ENCODE data around the gene RGCC. TPM values are rescaled to one million over a fixed set of nuclear protein-coding genes. Genes with fewer than 3 reads are reported as not detected.
"Not testable (repeated sequence)": the region's sequence is repeated elsewhere in the genome, so short reads cannot be mapped to it uniquely, and the experiment has no call there.

Gene RGCC
- total RNA-seq, 1 donor from 2014 or later: 33.2 TPM

DNA sequence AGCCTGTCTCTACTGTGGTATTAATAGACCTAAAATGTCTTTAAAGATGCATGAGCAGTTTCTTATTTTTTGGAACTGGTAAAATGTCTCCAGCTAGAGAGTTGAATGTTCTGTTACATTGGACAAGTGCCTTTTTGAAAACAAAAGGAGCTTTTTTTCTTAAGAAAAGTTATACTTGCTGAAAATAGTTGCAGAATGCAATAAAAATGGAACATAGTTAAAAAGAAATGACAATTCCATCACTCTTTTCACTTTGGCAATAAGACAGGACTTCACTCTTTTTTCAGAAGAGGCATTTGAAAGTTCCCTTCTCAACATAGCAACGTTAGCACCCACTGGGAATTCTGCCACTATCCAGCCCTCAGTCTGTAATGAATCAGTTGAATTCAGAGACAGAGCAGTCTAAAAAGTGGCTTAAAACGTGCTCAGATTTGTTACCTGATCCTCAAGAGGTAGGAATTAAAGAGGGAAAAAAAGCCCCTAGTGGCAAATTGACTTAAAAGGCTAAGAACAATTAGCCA lies 10.1 kb downstream of the RGCC start:
- intact Hi-C loops (cut with DNase I): no loop called here
- no peak for ATAC-seq (ENCODE audit: poor library complexity)
- DNase-seq: no peak

DNA sequence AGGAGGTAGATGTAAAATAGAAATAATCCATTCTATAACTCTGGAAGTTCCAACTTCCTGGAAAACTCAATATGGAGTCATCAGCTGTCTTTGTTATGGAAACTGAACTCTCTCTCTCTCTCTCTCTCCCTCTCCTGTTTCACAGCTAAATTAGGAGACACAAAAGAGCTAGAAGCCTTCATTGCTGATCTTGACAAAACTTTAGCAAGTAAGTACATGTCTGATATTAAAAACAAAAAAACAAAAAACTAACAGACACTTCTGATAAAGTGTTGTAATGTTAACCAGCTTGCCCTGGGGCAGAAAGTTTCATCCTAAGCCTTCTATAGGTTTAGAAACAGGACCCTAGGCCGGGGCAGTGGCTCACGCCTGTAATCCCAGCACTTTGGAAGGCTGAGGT lies 11.3 kb downstream of the RGCC start:
- ATAC-seq (ENCODE audit: poor library complexity) (no peak), DNase-seq (no peak)
- intact Hi-C loops (cut with DNase I): no loop called here

DNA sequence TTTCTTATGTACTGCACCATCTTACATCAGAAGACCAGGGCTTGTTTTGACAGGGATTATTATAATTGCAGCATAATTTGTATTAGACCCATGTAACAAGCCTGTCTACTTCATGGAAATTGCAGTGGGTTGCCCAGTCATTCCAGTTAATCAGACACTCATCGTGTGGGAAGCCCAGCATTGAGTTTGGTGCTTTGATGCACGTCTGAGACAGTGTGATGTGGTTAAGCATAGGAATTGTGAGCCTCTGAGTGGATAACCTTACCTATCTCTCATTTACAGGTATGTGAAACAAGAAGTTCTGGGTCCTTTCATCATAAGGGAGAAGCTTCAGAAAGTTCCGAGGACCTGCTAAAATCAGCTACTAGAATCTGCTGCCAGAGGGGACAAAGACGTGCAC lies 12.8 kb downstream of the RGCC start:
- ATAC-seq (ENCODE audit: poor library complexity) (no peak), DNase-seq (no peak)
- intact Hi-C loops (cut with DNase I): no loop called here

DNA sequence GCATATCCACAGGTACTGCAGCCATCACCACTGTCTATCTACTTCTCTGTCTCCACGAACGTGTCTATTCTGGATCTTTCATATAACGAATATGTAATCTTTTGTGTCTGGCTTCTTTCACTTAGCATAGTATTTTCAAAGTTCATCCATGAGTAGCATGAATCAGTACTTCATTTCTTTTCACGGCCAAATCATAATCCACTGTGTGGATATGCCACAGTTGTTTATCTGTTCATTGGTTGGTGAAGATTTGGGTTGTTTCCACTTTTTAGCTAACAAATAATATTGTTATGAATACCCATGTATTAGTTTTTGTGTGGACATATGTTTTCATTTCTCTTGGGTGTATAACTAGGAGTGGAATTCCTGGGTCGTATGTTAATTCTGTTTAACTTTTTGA lies 14.4 kb downstream of the RGCC start:
- DNase-seq (no peak), ATAC-seq (ENCODE audit: poor library complexity) (no peak)
- intact Hi-C loops (cut with DNase I): no loop called here

DNA sequence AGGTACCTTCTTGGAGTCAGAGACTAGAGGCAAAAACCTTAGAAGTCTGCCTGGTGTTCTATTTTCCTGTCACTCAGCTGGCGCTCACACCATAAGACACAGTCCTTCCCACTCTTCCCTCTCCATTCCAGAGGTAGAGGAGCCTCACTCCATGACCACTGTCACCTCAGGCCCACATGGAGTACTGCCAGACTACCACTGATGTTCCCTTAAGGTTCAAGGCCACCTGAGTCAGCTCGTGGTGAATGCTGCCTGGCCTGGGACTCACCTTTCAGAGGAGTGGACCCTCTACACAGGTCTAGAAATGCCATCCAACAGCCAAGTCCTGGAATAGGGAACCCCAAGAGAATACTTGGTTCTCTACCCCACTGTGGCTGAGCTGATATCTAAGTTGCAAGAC lies 29.9 kb downstream of the RGCC start:
- no peak for DNase-seq
- ATAC-seq (ENCODE audit: poor library complexity): no peak
- intact Hi-C loops (cut with DNase I): no loop called here

DNA sequence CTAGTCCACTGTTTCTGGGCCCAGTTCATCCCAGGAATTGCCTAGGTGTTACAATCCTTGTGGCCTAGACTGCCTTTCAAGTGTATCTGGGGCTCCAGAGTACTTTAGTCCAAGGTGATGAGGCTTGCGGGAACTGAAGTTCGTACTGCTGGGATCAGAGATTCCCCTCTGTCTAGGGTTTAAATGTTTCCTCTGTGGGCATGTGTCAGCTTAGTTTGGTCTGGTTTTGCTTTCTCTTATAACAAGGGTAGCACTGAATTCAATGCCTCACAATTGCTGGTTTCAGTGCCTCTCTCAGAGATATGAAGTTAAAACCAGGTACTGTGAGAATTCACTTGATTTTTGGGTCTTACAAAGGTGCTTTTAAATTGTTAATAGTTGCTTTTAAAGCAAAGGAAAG lies 30.8 kb downstream of the RGCC start:
- ATAC-seq (ENCODE audit: poor library complexity) (no peak), DNase-seq (no peak)
- intact Hi-C loops (cut with DNase I): no loop called here

DNA sequence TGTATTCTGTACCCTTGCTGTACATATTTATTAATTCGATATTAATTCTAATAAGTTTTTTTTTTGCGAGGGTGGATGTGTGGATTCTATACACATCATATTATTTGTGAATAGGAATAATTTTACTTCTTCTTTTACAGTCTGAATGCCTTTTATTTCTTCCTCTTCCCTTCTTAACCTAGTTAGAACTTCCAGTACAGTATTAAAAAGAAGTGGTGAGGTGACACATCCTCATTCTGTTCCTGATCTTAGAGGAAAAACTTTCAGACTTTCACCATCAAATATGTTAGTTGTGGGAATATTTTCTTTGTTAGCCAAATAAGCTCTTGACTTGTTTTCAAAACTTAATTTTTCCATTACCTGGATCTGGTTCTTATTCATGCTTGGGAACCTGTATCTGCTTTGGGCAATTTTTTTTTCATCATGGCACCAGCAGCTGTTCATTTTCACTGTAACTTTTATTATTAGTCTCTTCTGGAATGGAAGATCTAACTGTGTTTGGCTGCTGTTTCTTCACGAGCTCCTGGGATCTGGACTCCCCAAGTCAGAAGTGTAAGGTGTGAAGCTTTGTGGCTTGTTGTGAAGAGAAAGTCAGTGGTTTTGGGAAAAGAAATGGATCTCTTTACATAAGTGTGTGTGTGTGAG lies 33.1 kb downstream of the RGCC start:
- intact Hi-C loops (cut with DNase I): no loop called here
- DNase-seq (no peak), ATAC-seq (ENCODE audit: poor library complexity) (no peak)

DNA sequence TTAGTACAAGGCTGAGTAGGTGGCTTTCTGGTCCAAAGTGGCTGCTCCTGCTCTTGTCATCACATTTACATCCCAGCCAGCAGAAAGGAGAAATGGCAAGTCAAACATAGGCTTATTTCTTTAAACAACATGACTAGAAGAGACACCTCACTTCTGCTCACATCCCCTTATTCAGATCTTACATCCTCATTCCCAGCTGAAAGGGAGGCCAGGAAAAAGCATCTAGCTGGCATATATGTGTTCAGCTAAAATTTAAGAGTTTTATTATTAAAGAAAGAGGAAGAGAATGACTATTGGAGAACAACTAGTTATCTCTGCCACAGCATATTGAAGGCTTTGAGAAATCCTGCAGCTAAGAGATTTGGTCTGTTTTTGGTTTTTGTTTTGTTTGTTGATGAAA lies 34.1 kb downstream of the RGCC start:
- intact Hi-C loops (cut with DNase I): no loop called here
- ATAC-seq (ENCODE audit: poor library complexity): no peak

DNA sequence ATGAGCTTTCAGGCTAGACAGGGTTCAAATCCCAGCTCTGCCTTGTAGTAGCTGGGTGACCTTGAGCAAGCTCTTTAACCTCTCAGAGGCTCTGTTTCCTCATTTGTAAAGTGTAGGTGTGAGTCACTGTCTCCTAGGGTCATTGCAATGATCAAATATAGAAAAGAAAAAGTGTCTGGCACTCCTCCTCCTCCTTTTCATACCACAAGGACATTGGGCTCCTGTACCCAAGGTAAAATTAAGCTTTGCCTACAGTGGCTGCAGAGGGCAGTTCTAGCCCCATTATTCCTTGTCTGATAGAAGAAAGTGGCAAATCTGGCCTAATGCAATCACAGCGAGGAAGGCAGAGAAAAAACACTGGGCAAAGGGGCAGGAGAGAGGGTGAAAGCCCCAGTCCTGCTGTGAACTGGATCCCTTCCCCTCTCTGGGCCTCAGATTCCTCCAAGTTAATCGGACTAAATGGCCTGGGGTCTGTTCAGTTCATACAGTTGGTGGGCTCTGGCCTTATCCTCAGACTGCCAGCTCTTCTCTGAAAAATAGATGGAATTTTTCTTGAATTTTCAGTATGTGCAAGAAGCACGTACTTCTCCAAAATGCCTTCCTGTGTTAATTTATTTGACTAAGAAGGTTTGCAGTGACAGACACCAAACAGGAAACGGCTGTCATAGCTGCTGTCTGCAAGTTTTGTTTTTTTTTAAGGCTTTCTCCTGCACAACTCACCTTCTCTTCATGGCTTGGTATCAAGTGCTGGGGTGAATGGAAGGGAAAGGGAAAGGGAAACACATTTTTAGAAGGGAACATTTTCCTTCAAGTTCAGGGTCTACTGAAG lies 35.3 kb downstream of the RGCC start:
- no peak for DNase-seq
- intact Hi-C loops (cut with DNase I): no loop called here
- no peak for ATAC-seq (ENCODE audit: poor library complexity)

More for the DNA sequence above, 34.1 kb downstream of the RGCC start:
- no peak for DNase-seq

DNA sequence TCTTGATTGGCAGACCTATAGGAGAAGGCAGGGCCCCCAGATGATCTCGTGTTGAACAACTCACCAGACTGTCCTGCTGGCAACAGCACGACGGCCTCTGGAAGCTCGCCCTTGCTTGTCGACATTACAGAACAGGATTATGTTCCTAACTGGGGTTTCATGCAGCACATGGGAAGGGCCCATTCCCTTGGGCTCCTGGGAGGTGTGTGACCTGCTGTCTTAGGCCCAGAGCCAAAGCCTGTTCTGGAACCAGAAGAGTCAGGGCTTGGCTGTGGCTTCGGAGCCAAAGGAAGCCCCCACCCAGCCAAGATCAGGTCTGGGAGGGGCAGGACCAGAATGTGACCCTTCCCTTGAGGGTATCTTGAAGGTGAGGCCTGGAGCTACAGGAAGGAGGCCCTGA lies 36.9 kb downstream of the RGCC start:
- ATAC-seq (ENCODE audit: poor library complexity): peak; percentile 57
- intact Hi-C loops (cut with DNase I): no loop called here
- peak; percentile 68 for DNase-seq

DNA sequence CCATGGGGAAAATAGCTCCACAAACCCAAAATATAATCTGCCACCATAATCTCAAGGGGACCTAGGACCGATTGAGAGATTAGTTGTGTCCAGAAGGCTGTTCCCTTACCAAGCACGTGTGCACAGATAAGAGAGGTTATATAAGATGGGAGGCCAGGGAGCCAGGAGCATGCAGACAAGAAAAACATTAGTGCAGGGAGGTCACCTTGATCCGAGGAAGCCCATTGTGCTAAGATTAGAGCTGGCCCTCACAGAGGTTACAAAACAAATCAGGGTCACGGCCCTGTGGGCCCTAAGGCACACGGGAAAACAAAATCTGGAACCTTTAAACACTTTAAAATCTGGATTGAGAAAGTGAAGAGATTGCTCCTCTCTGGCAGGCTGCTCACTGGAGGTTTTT lies 37.7 kb downstream of the RGCC start:
- ATAC-seq (ENCODE audit: poor library complexity): peak; percentile 27
- intact Hi-C loops (cut with DNase I): no loop called here
- DNase-seq: no peak

DNA sequence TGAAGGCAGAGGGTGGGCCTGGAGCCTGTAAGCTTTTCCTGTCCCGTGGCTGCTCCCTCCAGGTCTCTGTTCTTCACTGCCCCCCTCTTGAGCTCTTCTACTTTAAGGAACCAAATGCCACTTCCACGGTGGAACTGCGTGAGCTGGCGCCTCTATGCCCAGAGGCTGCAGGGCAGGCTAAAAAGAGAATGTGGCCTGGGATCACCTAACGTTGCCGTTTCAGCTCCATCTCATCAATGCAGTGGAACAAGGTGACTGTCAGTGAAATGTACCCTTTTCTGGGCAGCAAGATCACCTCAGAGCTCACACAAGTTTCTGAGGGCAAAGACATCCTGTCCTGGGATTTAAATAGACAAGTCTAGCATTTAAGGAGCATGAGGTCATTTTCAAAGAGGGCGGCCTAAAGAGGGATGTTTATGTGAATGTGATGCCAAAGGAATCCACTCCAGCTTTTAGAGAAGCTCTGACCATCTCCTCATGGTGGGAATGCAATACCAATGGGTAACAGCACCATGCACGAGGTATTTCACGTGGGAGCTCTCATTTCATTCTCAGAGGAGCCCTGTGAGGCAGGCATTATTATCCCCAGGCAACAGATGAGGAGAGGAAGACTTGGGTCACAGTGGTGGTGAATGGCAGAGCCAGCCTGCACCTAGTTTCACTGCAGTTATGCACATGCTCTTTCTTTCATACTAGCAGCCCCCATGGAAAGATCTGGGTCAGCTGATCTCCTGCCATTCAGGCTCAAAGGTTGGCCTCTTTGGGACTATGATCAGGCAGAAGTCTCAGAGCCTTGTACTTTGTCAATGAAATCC lies 39.3 kb downstream of the RGCC start:
- DNase-seq (no peak), ATAC-seq (ENCODE audit: poor library complexity) (no peak)
- intact Hi-C loops (cut with DNase I): no loop called here

DNA sequence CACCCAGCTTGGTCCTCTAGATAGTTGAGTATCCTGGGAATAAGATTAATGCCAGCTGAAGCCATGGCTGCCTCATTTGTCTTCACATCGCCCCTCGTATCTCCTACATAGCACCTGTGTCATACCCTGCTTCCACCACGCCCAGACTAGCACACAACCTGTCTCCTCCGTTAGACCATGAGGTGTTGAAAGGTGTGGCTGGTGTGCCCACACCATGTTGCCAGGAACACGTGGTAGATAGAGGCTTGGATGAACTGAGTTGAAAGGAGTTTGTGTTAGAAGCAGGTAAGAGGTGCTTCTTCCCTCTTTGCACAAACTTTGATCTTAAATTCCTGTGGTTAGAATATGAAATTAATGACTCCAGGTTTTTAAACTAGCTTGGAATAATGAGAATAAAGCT lies 40.1 kb downstream of the RGCC start:
- intact Hi-C loops (cut with DNase I): no loop called here
- no peak for ATAC-seq (ENCODE audit: poor library complexity)
- no peak for DNase-seq

DNA sequence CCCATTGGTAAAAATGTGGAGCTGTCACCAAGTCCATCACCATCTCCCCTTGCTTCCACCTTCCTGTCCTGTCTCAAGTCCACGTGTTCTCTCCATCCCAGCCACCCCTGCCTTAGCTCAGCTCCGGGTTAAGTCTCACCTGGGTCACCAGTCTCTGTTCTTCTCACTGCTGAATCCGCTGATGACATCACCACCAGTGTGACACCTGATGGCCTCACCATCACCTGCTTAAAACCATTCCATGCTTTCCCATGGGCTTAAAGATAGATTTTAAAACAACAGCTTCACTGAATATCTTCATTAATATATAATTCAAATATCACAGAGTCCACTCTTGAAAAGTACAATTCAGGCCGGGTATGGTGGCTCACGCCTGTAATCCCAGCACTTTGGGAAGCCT lies 42.1 kb downstream of the RGCC start:
- no peak for DNase-seq
- intact Hi-C loops (cut with DNase I): no loop called here

DNA sequence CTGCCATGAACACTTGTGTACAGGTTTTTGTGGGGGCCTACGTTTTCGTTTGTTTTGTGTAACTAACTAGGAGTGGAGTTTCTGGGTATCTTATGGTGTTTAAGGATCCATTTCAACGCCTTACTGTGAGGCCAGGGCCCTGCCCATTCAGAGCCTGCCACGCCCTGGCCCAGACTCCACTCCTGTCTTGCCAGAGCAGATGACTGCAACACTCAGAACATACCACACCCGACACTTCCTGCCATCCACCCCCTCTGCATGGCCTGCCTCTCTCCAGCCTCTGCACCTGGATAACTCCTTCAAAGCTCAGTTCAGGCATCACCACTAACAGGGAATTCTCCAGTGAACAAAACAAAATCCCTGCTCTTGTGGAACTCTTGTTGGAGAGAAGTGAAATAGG lies 43.2 kb downstream of the RGCC start:
- intact Hi-C loops (cut with DNase I): no loop called here
- ATAC-seq (ENCODE audit: poor library complexity) (no peak), DNase-seq (no peak)

More for the DNA sequence above, 42.1 kb downstream of the RGCC start:
- ATAC-seq (ENCODE audit: poor library complexity): no peak

DNA sequence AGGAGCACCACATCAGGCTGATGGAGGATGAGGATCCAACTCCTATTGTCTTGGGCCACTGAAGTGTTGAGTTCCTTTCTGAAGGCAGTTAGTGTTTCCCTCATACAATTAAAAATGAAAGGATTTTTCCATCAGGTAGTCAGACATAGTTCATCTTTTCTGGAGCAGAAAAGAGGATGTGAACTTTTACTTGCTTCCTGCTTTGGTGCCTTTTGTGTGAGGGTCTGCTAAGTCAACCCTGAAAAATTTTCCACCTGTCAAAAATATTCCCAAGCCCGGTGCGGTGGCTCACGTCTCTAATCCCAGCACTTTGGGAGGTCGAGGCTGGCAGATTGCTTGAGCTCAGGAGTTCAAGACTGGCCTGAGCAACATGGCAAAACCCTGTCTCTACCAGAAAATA lies 43.9 kb downstream of the RGCC start:
- ATAC-seq (ENCODE audit: poor library complexity) (no peak), DNase-seq (no peak)
- intact Hi-C loops (cut with DNase I): no loop called here

DNA sequence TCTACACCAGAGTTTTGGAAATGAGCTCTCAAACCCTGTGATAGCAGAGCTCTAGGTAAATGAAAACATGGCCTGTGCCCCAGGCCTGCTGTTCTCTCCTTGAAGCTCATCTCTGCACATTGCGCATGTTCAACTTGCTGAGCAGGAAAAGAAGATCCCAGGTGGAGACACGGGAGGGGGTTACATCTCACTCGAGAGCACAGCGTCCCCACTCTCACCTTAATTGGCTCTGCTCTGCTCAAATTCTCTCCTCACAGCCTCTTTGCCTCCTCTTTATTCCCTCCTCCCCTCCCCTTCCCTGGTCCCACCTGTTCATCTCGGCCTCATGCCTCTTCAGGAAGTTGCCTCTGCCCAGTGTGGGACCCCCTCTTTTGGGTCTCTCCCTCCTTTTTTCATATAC lies 44.7 kb downstream of the RGCC start:
- intact Hi-C loops (cut with DNase I): no loop called here
- ATAC-seq (ENCODE audit: poor library complexity) (no peak), DNase-seq (no peak)

DNA sequence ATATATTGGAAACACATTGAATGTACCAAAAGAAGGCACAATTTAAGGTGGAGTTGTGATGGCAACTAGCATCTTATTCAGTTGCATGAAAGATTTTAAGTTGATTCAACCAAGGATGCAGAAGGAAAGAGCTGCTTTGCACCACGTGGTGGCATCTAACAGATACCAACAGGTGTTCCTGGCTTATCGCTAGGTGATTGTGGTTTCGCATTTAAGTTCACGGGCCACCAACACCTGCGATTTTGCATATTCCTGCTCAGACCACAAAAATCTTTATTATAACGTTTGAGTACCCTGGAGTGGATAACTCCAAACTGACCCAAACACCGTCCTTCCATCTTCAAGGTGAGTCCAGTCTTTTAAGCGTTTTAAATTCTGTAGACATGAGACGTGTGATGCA lies 45.3 kb downstream of the RGCC start:
- no peak for DNase-seq
- no peak for ATAC-seq (ENCODE audit: poor library complexity)
- intact Hi-C loops (cut with DNase I): no loop called here

DNA sequence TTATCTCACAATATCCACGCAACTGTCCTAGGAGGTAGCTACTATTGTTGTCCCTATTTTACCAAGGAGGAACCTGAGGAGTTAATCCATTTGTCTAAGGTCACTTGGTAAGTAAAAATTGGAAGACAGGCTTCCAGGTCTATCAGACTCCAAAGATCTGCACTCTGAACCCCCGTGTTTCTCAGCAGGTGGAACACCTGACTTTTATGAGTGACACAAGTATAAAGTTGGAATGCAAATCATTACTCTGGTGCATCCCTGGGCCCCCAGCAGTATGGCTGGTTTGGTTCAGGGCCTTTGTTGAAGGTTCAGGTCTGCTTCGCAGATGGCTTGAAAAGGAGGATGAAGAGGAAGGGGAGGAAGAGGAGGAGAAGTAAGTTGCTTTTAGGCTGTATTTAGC lies 46.0 kb downstream of the RGCC start:
- DNase-seq: no peak
- intact Hi-C loops (cut with DNase I): no loop called here
- no peak for ATAC-seq (ENCODE audit: poor library complexity)

DNA sequence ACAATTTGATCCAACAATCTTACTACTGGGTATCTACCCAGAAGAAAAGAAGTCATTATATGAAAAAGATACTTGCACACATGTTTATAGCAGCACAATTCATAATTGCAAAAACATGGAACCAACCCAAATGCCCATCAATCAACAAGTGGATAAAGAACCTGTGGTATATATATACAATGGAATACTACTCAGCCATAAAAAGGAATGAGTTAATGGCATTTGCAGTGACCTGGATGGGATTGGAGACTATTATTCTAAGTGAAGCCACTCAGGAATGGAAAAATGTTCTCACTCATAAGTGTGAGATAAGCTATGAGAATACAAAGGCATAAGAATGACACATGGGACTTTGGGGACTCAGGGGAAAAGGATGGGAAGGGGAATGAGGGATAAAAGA lies 47.3 kb downstream of the RGCC start:
- DNase-seq; ATAC-seq (ENCODE audit: poor library complexity); intact Hi-C loops (cut with DNase I): not testable (repeated sequence)
